Upper lobe of right lung (tissue), 1 donor: ENCODE measurements around the gene FANCC. TPM values are rescaled to one million over a fixed set of nuclear protein-coding genes. Genes with fewer than 3 reads are reported as not detected.

Source experiments
- ATAC-seq: fragments of 200-7000 bp; cut with Tn5 transposase; one replicate; pipeline ENCODE4 v1.9.1; 2020; ENCODE audit warnings: mild to moderate bottlenecking, moderate library complexity
- DNase-seq: peaks from one replicate; pipeline ENCODE4 v3.0.0-alpha.2; 2020
- H3K27ac ChIP-seq: fragments of 200-600 bp; one replicate; pipeline ENCODE4 v1.8.0; 2022
- H3K27me3 ChIP-seq: fragments of 200-600 bp; one replicate; pipeline ENCODE4 v1.8.0; 2022; ENCODE audit warnings: mild to moderate bottlenecking
- H3K36me3 ChIP-seq: fragments of 200-600 bp; one replicate; pipeline ENCODE4 v1.8.0; 2022
- H3K4me1 ChIP-seq: fragments of 200-600 bp; one replicate; pipeline ENCODE4 v1.8.0; 2022
- H3K4me3 ChIP-seq: fragments of 200-600 bp; one replicate; pipeline ENCODE4 v1.8.0; 2022; ENCODE audit warnings: mild to moderate bottlenecking
- H3K9me3 ChIP-seq: fragments of 200-600 bp; one replicate; pipeline ENCODE4 v1.8.0; 2022
- CTCF ChIP-seq: fragments of 200-600 bp; IDR thresholded peaks from one replicate; pipeline ENCODE4 v1.8.0; 2022; ENCODE audit warnings: antibody characterized with exemption
- intact Hi-C: fragments of 100-400 bp; cut with DNase I; formaldehyde crosslinking; loops from one replicate; pipeline ENCODE4 v1.11.0; 2022
- total RNA-seq: library from RNA; stranded (reverse); fragmentation: NEBNext Ultra II Directional; extraction: Animal tissue kit (Norgen Biotek cat#: 25700); gene quantifications from one replicate; pipeline ENCODE4 v1.2.1, GENCODE V29; 2021
- donor health status: DM: no; HTN: yes; CAD: no; lungs with severe emphysema.

Gene FANCC
- total RNA-seq, 1 donor from 2014 or later, result 13.5 TPM

GRCh38 chr9:95185956-95186355 lies 131.6 kb downstream of the FANCC start:
- intact Hi-C loops, result no loop called here

GRCh38 chr9:95182854-95183563 lies 134.5 kb downstream of the FANCC start:
- TF ChIP-seq CTCF, result no peak
- DNase-seq (no peak), ATAC-seq (no peak)
- peaks cover 1% of the 10 kb centered on the region for H3K4me1 ChIP-seq
- no peaks in the 10 kb centered on the region for H3K27me3 ChIP-seq
- intact Hi-C loops, result no loop called here
- no peaks in the 10 kb centered on the region for H3K9me3 ChIP-seq
- H3K36me3 ChIP-seq, result no peaks in the 10 kb centered on the region
- H3K27ac ChIP-seq, result no peak overlapping the region
- H3K4me3 ChIP-seq, result no peak overlapping the region

More at GRCh38 chr9:95185956-95186355, 131.6 kb downstream of the FANCC start:
- no peaks in the 10 kb centered on the region for H3K36me3 ChIP-seq
- H3K27ac ChIP-seq, result no peak overlapping the region
- DNase-seq, result no peak
- no peaks in the 10 kb centered on the region for H3K27me3 ChIP-seq
- no peaks in the 10 kb centered on the region for H3K9me3 ChIP-seq
- peaks cover 22% of the 10 kb centered on the region for H3K4me1 ChIP-seq
- no peak for ATAC-seq
- no peak for TF ChIP-seq CTCF
- no peak overlapping the region for H3K4me3 ChIP-seq

- Histone ChIP-seq H3K27me3 (no peaks in the 10 kb centered on the region), H3K36me3 (no peaks in the 10 kb centered on the region), H3K4me3 (no peak overlapping the region), H3K9me3 (no peaks in the 10 kb centered on the region), H3K4me1 (no peaks in the 10 kb centered on the region), H3K27ac (no peak overlapping the region)
- DNase-seq (no peak), ATAC-seq (no peak)
- no peak for TF ChIP-seq CTCF
- intact Hi-C loops, result no loop called here
These were observed 135.7 kb downstream of the FANCC start for GRCh38 chr9:95181835-95182234.

- Histone ChIP-seq H3K27ac (no peak overlapping the region), H3K4me3 (no peak overlapping the region), H3K4me1 (no peaks in the 10 kb centered on the region), H3K36me3 (no peaks in the 10 kb centered on the region), H3K9me3 (no peaks in the 10 kb centered on the region), H3K27me3 (no peaks in the 10 kb centered on the region)
- peak; percentile 63 for TF ChIP-seq CTCF
- intact Hi-C loops, result no loop called here
- no peak for ATAC-seq
- DNase-seq, result no peak
These were observed 136.2 kb downstream of the FANCC start for GRCh38 chr9:95181226-95181818.

GRCh38 chr9:95177617-95178016 lies 139.9 kb downstream of the FANCC start:
- no peaks in the 10 kb centered on the region for H3K36me3 ChIP-seq
- DNase-seq, result no peak
- intact Hi-C loops, result no loop called here
- no peaks in the 10 kb centered on the region for H3K9me3 ChIP-seq
- H3K27ac ChIP-seq, result no peak overlapping the region
- H3K4me3 ChIP-seq, result no peak overlapping the region
- no peaks in the 10 kb centered on the region for H3K4me1 ChIP-seq
- H3K27me3 ChIP-seq, result no peaks in the 10 kb centered on the region
- no peak for ATAC-seq
- TF ChIP-seq CTCF, result no peak
